ENCODE data around the gene SETDB1. TPM values are rescaled to one million over a fixed set of nuclear protein-coding genes. Genes with fewer than 3 reads are reported as not detected.
A peak's percentile ranks its signal among the peaks of the same experiment; 100 is the strongest.

The SETDB1 gene
- total RNA-seq, 4 donors from 2014 or later = 24.9 to 30.2 (median 27.7) TPM

DNA sequence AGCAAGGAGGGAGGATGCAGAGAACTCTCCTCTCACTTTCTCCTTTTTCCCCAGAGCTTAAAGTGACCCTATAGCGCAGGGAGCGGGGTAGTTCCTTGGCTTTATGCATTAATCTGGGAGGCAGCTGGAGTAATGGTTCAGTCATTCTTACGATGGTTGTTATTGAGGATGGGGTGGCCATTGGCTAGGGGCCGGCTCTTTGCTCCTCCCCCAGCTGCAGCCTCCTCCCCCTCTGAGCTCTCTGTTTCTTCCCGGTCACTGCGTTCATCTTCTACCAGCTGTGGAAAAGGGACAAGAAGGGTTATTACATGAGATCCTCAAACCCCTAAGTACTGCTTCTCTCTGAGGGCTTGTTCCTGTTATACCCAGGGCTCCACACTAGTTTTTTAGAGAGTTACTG, 39.8 kb downstream of the SETDB1 start:
- Histone ChIP-seq H3K9me3 (no peaks in the 10 kb centered on the region), H3K4me1 (peaks cover 18 to 29% (median 24%) of the 10 kb centered on the region in 4 donors), H3K27ac (replicated peaks in 1 of 4) (no peak overlapping the region), H3K36me3 (peaks cover 65 to 82% (median 79%) of the 10 kb centered on the region in 4 donors), H3K27me3 (no peaks in the 10 kb centered on the region), H3K4me3 (no peak overlapping the region)
- intact Hi-C loops (cut with DNase I) = no loop called here
- WGBS = 69% methylated on average over 6 of the region's 6 CpGs
- TF ChIP-seq EP300 (IDR thresholded peaks at IDR 0.05) (no peak), POLR2AphosphoS5 (IDR thresholded peaks at IDR 0.05) (no peak), CTCF (IDR thresholded peaks at IDR 0.05) (no peak), POLR2A (IDR thresholded peaks at IDR 0.05; ENCODE audit: low read depth) (no peak)
- DNase-seq (ENCODE audit: extremely low spot score) = no peak

DNA sequence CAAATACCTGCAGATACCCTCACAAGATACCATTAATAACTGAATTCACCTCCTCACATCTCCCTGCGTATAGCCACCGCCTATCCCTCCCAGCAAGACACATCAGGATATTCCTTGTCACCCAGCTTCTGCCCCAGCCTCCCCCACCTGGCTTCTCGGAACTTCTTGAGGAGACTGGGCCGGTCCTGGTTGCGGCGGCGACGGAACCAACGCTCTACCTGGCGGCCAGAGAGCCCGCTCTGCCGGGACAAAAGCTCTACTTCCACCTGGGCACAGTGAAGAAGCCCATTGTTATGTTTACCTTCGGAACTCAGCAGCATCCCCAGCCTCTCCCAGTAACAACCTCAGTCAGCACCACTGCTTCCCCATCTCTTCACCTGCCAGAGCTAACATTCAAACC, 41.8 kb downstream of the SETDB1 start:
- peaks cover 37 to 48% (median 43%) of the 10 kb centered on the region in 4 donors for H3K4me1 ChIP-seq
- H3K27ac ChIP-seq (replicated peaks in 1 of 4) = no peak overlapping the region
- H3K9me3 ChIP-seq = no peaks in the 10 kb centered on the region
- peaks cover 57 to 63% (median 60%) of the 10 kb centered on the region in 4 donors for H3K36me3 ChIP-seq
- WGBS = 94% methylated on average over 7 of the region's 13 CpGs
- TF ChIP-seq EP300 (IDR thresholded peaks at IDR 0.05) = no peak
- TF ChIP-seq POLR2A (IDR thresholded peaks at IDR 0.05; ENCODE audit: low read depth) = no peak
- TF ChIP-seq POLR2AphosphoS5 (IDR thresholded peaks at IDR 0.05) = no peak
- TF ChIP-seq CTCF (IDR thresholded peaks at IDR 0.05) = no peak
- intact Hi-C loops (cut with DNase I) = no loop called here
- H3K4me3 ChIP-seq = no peak overlapping the region
- DNase-seq (ENCODE audit: extremely low spot score) = no peak
- no peaks in the 10 kb centered on the region for H3K27me3 ChIP-seq

- Histone ChIP-seq H3K4me3 (no peak overlapping the region), H3K36me3 (peaks cover 53 to 57% (median 55%) of the 10 kb centered on the region in 4 donors), H3K27ac (replicated peaks in 1 of 4) (no peak overlapping the region), H3K9me3 (no peaks in the 10 kb centered on the region), H3K27me3 (no peaks in the 10 kb centered on the region), H3K4me1 (peaks cover 42 to 54% (median 49%) of the 10 kb centered on the region in 4 donors)
- WGBS = 71% methylated on average over 4 of the region's 4 CpGs
- DNase-seq (ENCODE audit: extremely low spot score) = no peak
- no peak for TF ChIP-seq POLR2A (IDR thresholded peaks at IDR 0.05; ENCODE audit: low read depth)
- TF ChIP-seq CTCF (IDR thresholded peaks at IDR 0.05) = no peak
- TF ChIP-seq EP300 (IDR thresholded peaks at IDR 0.05) = no peak
- no peak for TF ChIP-seq POLR2AphosphoS5 (IDR thresholded peaks at IDR 0.05)
- intact Hi-C loops (cut with DNase I) = no loop called here
Measured at GRCh38 chr1:150968491-150968890, 42.3 kb downstream of the SETDB1 start.

DNA sequence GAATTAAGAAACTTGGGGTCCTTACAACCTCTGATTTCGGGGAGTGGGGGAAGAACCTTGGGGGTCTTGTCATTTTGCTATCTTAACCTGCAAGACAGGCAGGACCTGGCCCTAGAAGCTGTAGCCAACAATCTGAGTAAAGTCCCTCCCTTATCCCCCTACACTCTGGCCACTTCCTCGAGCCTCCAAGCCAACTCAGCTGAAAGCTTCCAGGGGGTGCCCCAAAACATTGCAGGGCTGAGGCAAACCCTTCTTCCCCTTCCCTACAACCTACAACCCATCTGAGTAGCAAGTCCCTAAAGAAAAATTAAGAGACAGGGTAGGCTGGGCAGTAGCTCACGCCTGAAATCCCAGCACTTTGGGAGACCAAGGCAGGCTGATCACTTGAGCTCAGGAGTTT, 43.5 kb downstream of the SETDB1 start:
- H3K4me3 ChIP-seq = no peak overlapping the region
- DNase-seq (ENCODE audit: extremely low spot score) = no peak
- H3K4me1 ChIP-seq = peaks cover 42 to 56% (median 52%) of the 10 kb centered on the region in 4 donors
- TF ChIP-seq EP300 (IDR thresholded peaks at IDR 0.05) (no peak), POLR2AphosphoS5 (IDR thresholded peaks at IDR 0.05) (no peak), POLR2A (IDR thresholded peaks at IDR 0.05; ENCODE audit: low read depth) (no peak), CTCF (IDR thresholded peaks at IDR 0.05) (no peak)
- H3K36me3 ChIP-seq = peaks cover 41 to 46% (median 43%) of the 10 kb centered on the region in 4 donors
- no peaks in the 10 kb centered on the region for H3K27me3 ChIP-seq
- intact Hi-C loops (cut with DNase I) = loop anchor here (5.0 kb wide), 1 partner anchor 92 kb away; the partner anchor contains the start of gene ARNT
- H3K9me3 ChIP-seq = no peaks in the 10 kb centered on the region
- 83% methylated on average over 3 of the region's 3 CpGs for WGBS
- H3K27ac ChIP-seq (replicated peaks in 1 of 4) = peak overlapping the region in 2 of 4 donors; percentile 12 to 98

Measured in esophagus muscularis mucosa (tissue), 4 donors.